Stomach (tissue), 4 donors: ENCODE measurements around the gene TBC1D9B.

ENCODE experiments used
- CTCF ChIP-seq, 7 experiments: fragments of 450-650 bp in 4 of 7; fragments of 200-600 bp in 3 of 7; sonication (generic) in 3 of 7; IDR thresholded peaks; one replicate each; pipeline ENCODE4 v1.5.1; 2016 to 2019; ENCODE audit warnings: antibody characterized with exemption in 7 of 7, control low read depth in 2 of 7, mild to moderate bottlenecking in 1 of 7
- EP300 ChIP-seq: sonication (generic); formaldehyde crosslinking; IDR thresholded peaks from one replicate; pipeline ENCODE4 v1.6.1; 2017; ENCODE audit warnings: antibody characterized with exemption
- POLR2AphosphoS5 ChIP-seq, 3 donors: sonication (generic); formaldehyde crosslinking; IDR thresholded peaks; one replicate each; pipeline ENCODE4 v1.6.1; 2016; ENCODE audit warnings: antibody characterized with exemption in 3 of 3

- no peak for TF ChIP-seq POLR2AphosphoS5 (IDR thresholded peaks at IDR 0.05)
- TF ChIP-seq EP300, result no peak
- no peak for TF ChIP-seq CTCF (IDR thresholded peaks at IDR 0.05)
Measured at GRCh38 chr5:179955062-179955461, 47.4 kb upstream of the TBC1D9B start.
